ENCODE results near the gene EML6. TPM values are rescaled to one million over a fixed set of nuclear protein-coding genes. Genes with fewer than 3 reads are reported as not detected.
A peak's percentile ranks its signal among the peaks of the same experiment; 100 is the strongest.

Gene EML6
- polyA plus RNA-seq, 6 donors from 2014 or later, result 0.04 to 0.56 (median 0.18) TPM; not detected in 1

GRCh38 chr2:55018619-55019018 lies 295.2 kb downstream of the EML6 start:
- Mint-ChIP-seq H3K27ac (peak overlapping the region in 5 of 6 donors; percentile 3 to 83 (median 60)), H3K36me3 (no peaks in the 10 kb centered on the region), H3K9me3 (no peaks in the 10 kb centered on the region), H3K4me3 (peak overlapping the region in 4 of 8 donors; percentile 16 to 70 (median 57)), H3K4me1 (peaks cover 24 to 36% (median 36%) of the 10 kb centered on the region in 3 donors), H3K27me3 (no peaks in the 10 kb centered on the region)
- DNase-seq, result no peak
- no peak for ATAC-seq (ENCODE audit: low read depth in 2 of 2)

- DNase-seq (peak; percentile 33), ATAC-seq (ENCODE audit: low read depth in 2 of 2) (peak; percentile 85 to 87)
- Mint-ChIP-seq H3K4me1 (peaks cover 24 to 36% (median 33%) of the 10 kb centered on the region in 3 donors), H3K27ac (peak overlapping the region; percentile 12 to 86 (median 82)), H3K4me3 (peak overlapping the region; percentile 1 to 70 (median 57)), H3K36me3 (no peaks in the 10 kb centered on the region), H3K9me3 (no peaks in the 10 kb centered on the region), H3K27me3 (no peaks in the 10 kb centered on the region)
These were observed 296.2 kb downstream of the EML6 start for GRCh38 chr2:55019526-55020258.
